ENCODE measurements around the gene KRT10. TPM values are rescaled to one million over a fixed set of nuclear protein-coding genes. Genes with fewer than 3 reads are reported as not detected.
A peak's percentile ranks its signal among the peaks of the same experiment; 100 is the strongest.

KRT10 gene
- total and polyA plus RNA-seq, 12 donors, result 0.35 to 58.4 (median 29.4) TPM

GRCh38 chr17:40819528-40820125 lies 2.8 kb downstream of the KRT10 start:
- intact Hi-C loops (cut with DNase I), result no loop called here
- Histone ChIP-seq H3K9me3 (replicated peaks in 1 of 3) (no peaks in the 10 kb centered on the region), H3K27me3 (no peaks in the 10 kb centered on the region), H3K4me3 (peak overlapping the region in 3 of 4 donors; percentile 11 to 93 (median 53)), H3K4me1 (replicated peaks in 1 of 2) (peaks cover 0 to 7% of the 10 kb centered on the region in 2 donors), H3K36me3 (replicated peaks in 1 of 2) (no peaks in the 10 kb centered on the region), H3K27ac (peak overlapping the region; percentile 45 to 98 (median 73))
- TF ChIP-seq POLR2A (IDR thresholded peaks at IDR 0.05) (no peak), CTCF (IDR thresholded peaks at IDR 0.05) (no peak)
- WGBS, 4 donors, result 38 to 44% (median 40%) methylated on average over 9 of the region's 9 CpGs
- peak in 4 of 7 donors; percentile 16 to 41 (median 36) for DNase-seq

DNA sequence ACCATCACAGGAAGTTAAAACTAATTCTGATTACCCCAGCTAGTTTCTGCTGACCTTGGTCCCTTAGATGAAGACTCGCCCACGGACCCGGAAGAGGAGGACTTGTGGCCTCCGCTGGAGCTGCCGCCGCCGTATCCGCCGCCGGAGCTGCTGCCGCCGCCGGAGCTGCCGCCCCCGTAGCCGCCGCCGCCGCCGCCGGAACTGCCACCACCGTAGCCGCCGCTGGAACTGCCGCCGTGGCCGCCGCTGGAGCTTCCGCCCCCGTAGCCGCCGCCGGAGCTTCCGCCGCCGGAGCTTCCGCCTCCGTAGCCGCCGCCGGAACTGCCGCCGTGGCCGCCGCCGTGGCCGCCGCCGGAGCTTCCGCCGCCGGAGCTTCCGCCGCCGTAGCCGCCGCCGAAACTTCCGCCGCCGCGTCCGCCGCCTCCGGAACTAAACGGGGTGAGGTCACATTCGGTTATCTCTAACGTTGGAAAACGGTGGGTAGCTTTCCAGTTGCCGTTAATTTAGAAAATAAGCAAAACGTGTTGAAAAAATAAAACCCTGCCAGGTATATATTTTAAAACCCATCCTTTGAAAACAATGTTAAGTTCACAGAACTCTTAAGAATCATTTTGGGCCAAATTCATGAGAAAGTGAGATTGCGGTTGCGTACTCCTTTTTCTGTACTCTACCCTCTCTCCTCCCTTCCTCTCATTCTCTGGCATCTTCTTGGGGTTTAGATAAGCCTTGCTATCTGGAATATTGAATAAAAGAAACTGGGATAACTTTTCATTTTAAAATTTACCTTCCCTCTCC lies 3.5 kb downstream of the KRT10 start:
- Histone ChIP-seq H3K27me3 (no peaks in the 10 kb centered on the region), H3K27ac (peak overlapping the region; percentile 68 to 98 (median 79)), H3K4me1 (replicated peaks in 1 of 2) (peaks cover 0 to 7% of the 10 kb centered on the region in 2 donors), H3K9me3 (replicated peaks in 1 of 3) (no peaks in the 10 kb centered on the region), H3K4me3 (peak overlapping the region; percentile 11 to 93 (median 36)), H3K36me3 (replicated peaks in 1 of 2) (no peaks in the 10 kb centered on the region)
- intact Hi-C loops (cut with DNase I), result no loop called here
- WGBS, 4 donors, result 1 to 3% (median 1%) methylated on average over 30 to 73 of the region's 73 CpGs
- DNase-seq, result peak; percentile 67 to 84 (median 79)
- peak; percentile 50 to 51 for TF ChIP-seq POLR2A (IDR thresholded peaks at IDR 0.05)
- TF ChIP-seq CTCF (IDR thresholded peaks at IDR 0.05), result no peak

DNA sequence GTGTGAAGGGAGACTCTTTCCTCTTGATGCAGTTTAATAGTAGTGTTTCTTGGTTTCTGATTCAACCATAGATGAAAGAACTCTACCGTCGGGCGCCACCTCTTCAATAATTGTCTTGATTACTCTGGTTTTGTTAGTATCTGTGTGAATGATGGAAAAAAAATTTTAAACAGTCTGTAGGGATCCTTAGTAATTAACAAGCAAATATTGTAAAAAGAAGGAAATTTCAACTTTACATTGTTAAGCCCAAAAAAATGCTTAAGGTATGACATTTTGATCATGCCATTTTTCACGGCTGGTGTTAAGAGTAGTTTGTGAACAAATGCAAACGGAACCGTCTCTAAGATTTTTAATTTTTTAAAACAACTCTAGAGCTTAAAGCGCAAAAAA lies 4.1 kb downstream of the KRT10 start:
- peak overlapping the region in 4 of 5 donors; percentile 73 to 98 (median 84) for H3K27ac ChIP-seq
- no peaks in the 10 kb centered on the region for H3K9me3 ChIP-seq (replicated peaks in 1 of 3)
- peak overlapping the region; percentile 10 to 93 (median 36) for H3K4me3 ChIP-seq
- intact Hi-C loops (cut with DNase I), result no loop called here
- WGBS, 4 donors, result 12 to 18% (median 16%) methylated on average over 7 of the region's 7 CpGs
- H3K4me1 ChIP-seq (replicated peaks in 1 of 2), result peaks cover 0 to 7% of the 10 kb centered on the region in 2 donors
- TF ChIP-seq POLR2A (IDR thresholded peaks at IDR 0.05) (no peak), CTCF (IDR thresholded peaks at IDR 0.05) (no peak)
- H3K27me3 ChIP-seq, result no peaks in the 10 kb centered on the region
- DNase-seq, result no peak
- no peaks in the 10 kb centered on the region for H3K36me3 ChIP-seq (replicated peaks in 1 of 2)

DNA sequence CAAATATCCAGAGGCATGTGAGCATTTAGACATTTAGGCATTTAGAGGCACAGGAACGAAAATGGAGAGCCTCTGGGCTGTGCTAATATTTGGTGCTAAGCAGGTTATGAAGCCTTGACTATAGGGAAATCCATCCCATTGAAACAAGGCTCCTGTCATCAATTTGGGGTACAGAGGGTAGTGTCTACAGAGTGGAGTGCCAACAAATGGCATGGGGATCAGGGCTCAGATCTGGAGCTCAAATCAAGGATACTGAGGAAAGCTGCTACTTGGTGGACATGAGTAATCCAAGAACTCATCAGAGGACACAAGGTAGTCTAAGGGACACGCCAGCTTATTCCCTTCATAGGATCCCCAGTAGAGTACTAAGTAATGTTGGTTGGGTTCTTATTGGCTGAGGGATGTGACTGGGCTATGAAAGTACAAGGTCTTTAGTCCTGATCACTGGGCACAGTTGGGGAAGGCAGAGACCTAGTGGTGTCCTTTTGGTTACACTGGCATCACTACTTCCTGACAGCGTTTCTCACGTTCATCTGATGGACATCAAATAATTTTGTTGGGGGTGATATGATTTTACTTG lies 5.2 kb downstream of the KRT10 start:
- H3K4me3 ChIP-seq, result no peak overlapping the region
- H3K36me3 ChIP-seq (replicated peaks in 1 of 2), result no peaks in the 10 kb centered on the region
- intact Hi-C loops (cut with DNase I), result no loop called here
- WGBS, 4 donors, result 94 to 99% (median 97%) methylated on average over 4 of the region's 4 CpGs
- H3K4me1 ChIP-seq (replicated peaks in 1 of 2), result peaks cover 0 to 7% of the 10 kb centered on the region in 2 donors
- DNase-seq, result no peak
- H3K27me3 ChIP-seq, result no peaks in the 10 kb centered on the region
- TF ChIP-seq POLR2A (IDR thresholded peaks at IDR 0.05) (no peak), CTCF (IDR thresholded peaks at IDR 0.05) (no peak)
- no peak overlapping the region for H3K27ac ChIP-seq
- no peaks in the 10 kb centered on the region for H3K9me3 ChIP-seq (replicated peaks in 1 of 3)
